Measurements from ENCODE around the gene PSEN1.

DNA sequence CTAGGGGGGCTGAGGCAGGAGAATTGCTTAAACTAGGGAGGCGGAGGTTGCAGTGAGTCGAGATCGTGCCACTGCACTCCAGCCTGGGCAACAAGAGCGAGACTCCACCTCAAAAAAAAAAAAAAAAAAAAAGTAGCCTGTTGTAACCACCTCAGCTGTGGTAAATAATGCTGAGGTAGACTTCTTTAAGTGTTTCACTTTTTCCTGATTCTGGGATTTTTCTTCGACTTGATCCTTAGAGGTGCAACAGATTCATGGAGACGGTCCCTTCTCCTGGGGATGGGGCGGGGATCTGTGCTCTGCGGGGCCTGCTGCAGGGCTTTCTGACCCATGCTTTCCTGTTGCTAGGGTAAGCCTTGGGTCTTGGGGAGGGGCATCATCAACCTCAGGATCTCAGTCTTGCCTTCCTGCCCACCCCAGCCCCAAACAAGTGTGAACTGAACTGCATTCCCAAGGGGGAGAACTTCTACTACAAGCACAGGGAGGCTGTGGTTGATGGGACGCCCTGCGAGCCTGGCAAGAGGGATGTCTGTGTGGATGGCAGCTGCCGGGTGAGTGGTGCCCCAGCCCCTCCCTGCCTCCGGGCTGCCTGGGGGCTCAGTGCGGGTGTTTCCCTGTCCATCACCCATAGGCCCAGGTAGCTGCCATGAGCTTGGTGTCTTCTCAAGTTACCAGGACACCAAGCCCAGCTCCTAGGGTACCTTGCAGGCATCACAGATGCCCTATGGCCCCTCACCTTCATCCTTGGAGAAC, 113.4 kb downstream of the PSEN1 start:
- TF ChIP-seq, protein P1, sequence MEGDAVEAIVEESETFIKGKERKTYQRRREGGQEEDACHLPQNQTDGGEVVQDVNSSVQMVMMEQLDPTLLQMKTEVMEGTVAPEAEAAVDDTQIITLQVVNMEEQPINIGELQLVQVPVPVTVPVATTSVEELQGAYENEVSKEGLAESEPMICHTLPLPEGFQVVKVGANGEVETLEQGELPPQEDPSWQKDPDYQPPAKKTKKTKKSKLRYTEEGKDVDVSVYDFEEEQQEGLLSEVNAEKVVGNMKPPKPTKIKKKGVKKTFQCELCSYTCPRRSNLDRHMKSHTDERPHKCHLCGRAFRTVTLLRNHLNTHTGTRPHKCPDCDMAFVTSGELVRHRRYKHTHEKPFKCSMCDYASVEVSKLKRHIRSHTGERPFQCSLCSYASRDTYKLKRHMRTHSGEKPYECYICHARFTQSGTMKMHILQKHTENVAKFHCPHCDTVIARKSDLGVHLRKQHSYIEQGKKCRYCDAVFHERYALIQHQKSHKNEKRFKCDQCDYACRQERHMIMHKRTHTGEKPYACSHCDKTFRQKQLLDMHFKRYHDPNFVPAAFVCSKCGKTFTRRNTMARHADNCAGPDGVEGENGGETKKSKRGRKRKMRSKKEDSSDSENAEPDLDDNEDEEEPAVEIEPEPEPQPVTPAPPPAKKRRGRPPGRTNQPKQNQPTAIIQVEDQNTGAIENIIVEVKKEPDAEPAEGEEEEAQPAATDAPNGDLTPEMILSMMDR (IDR thresholded peaks at IDR 0.05) = no peak
- TF ChIP-seq POLR2A (IDR thresholded peaks at IDR 0.05) = no peak

All from ovary (tissue), 3 donors.